NCI-H2081 (cell line): Measurements from ENCODE around the gene NANS.
"Not testable (repeated sequence)": the region's sequence is repeated elsewhere in the genome, so short reads cannot be mapped to it uniquely, and the experiment has no call there.

Source experiments
- DNase-seq, 2 experiments: peaks; one replicate each; lab custom pipeline; 2025; lab: John Stamatoyannopoulos, UW

Gene NANS

DNA sequence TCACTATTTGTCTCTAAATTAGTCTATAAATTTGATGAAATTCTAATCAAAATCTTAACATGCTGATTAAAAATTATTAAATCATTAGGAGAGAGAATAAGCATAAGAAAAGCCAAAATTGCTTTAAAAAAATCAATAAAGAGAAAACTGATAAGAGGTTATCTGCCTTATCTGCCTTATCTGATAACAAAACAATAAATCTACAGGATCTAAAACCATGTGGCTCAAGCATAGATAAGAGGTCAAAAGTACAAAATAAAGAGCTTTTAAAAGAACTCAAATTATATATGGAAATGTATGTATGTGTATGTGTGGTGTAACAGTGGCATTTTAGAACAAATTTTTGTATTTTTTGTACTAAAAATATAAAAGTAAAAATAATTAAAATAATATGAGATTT is 43.9 kb downstream of the NANS start:
- no peak for DNase-seq

DNA sequence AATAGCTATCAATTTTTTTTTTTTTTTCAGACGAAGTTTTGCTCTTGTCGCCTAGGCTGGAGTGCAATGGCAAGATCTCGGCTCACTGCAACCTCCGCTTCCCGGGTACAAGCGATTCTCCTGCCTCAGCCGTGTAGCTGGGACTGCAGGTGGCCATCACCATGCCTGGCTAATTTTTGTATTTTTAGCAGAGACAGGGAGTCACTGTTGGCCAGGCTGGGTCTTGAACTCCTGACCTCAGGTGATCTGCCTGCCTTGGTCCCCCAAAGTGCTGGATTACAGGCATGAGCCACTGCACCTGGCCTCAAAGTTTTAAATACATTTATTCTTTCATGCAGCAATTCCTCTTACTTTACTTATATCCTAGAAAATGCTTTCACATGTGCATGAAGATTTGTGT is 44.9 kb downstream of the NANS start:
- no peak for DNase-seq

DNA sequence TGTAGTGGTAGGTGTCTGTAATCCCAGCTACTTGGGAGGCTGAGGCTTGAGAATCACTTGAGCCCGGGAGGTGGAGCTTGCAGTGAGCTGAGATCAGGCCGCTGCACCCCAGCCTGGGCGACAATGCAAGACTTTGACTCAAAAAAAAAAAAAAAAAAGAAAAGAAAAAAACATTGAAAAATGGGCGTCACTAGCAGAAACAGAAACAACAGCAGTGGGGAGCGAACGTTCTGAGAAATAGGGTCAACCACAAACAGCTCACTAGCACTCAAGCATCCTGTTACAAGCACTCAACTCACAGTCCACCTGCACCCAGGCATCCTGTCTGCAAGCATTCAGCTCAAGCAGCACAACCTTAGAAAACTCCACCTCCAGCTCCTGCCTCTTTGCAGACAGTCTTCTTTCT is 45.3 kb downstream of the NANS start:
- no peak for DNase-seq

DNA sequence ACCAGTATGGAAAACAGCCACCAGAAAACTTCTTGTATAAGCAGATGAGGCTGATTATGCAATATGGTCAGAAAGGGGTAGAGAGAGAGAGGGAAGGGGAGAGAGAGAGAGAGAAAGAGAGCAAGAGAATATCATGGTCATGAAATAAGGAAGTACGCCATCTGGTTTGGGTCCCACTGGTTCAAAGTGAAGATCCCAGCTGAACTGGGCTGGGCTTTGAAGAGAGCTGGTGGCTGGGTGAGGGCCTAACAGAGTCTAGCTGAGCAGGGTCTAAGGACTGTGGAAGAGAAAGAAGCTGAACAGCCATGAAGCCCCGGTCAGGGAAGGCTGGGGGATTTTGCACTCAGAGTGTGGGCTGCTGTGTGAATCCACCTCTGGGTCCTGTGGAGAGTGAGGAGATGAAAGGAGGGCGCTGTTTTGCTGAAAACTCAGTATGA is 47.9 kb downstream of the NANS start:
- no peak for DNase-seq

DNA sequence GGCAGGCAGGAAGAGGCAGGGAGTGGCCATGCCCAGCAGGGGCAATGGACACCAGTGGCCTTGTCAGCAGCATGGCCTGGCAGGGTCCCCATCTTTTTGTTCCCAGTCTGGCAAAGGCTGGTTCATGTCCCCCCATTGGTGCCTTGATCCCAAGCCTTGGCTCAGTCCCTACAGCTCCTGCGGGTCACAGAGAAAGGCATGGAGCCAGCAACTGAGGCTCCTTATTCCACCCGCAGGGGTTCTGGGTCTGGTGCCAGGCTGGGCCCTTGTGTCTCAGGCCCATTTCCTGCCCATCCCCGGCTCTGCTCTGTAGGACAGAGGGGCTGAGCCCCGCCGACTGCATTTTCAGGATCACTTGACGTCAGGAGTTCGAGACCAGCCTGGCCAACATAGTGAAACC is 48.5 kb downstream of the NANS start:
- DNase-seq, result no peak

DNA sequence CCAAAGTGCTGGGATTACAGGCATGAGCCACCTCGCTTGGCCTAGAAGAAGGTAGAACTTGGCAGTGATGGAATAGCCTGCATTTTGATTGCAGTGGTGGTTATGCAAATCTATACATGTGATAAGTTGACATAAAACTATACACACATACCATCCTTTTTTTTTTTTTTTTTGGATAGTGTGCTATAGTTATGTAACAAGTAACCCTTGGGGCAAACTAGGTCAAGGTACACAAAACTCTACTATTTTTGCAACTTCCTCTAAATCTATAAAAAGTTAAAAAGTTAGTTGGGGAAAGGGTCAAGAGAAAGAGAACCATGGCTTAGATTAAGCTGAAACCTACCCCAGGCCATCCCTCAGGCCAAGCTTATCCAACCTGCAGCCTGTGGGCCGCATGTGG is 51.4 kb downstream of the NANS start:
- no peak for DNase-seq

DNA sequence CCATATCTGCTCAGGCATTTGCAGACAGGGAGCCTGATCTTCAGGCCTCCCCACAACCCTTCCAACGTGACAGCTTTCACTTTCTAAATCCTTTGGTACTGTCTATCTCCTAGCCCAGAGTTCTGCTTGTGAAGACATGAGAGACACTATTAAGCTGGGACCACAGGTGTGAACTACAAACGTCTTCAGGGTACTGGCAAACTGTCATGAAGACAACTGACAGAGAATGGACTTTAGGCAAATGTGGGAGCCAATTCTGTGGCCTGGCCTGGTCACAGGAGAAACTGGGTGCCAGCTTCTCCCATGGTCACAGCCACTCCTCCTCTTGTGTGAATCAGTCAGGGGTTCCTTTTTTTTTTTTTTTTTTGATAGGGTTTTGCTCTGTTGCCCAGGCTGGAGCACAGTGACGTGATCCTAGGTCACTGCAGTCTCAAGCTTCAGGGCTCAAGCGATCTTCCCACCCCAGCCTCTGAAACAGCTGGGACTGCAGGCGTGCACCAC is 52.0 kb downstream of the NANS start:
- no peak for DNase-seq

DNA sequence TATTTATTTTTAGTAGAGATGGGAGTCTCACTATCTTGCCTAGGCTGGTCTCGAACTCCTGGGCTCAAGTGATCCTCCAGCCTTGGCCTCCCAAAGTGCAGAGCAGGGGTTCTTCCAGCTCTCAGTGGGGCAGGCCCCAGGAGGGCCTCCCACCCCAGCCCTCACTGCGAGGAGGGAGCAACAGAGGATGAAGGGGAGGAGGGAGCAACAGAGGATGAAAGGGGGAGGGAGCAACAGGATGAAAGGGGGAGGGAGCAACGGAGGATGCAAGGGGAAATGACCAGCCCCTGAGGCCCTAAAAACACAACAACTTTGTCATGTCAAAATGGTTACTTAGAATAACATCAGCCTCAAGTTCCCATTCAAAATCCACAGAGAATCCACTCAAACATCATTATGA is 52.5 kb downstream of the NANS start:
- no peak for DNase-seq

DNA sequence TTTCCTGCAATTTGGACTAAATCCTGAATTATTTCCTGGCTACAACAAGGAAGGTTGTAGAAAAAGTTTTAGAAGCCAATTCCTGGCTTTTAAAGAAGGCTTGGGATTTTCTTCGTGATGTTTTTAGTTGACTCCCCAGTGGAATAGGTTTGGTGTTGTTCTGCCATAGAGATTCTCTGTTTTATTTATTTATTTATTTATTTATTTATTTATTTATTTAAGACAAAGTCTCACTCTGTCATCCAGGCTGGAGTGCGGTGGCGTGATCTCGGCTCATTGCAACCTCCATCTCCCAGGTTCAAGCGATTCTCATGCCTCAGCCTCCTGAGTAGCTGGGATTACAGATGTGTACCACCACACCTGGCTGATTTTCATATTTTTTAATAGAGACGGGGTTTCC is 60.6 kb downstream of the NANS start:
- DNase-seq, result not testable (repeated sequence)

DNA sequence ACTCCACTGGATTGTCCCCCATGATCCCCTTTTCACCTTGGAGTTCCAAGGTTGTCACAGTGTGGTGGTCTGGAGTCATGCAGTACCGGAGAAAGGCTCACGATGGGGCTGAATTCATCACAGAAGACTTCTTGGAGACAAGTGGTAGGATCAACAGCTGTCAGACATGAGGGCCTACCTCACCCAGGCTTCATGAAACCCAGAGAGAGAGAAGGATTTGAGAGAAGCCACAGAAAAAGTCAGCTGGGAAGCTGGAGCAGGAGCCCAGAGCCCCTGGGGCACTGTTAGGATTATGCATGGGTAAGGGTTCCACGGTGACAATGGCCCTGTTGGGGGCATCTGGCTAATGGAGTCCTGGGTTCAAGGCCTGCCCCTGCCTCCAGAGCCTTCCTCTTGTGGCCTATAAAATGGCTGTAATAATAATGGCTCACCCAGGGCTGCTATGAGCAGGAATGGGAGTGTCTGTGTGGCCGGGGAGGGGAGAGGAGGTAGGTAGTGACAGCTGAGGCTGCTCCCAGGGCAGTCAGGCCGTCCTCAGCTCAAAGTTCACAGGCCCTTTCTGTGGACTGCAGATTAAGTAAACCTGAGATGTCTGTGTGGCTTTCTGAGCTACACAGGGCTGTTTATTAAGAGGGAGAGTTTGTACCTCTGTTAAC is 61.6 kb downstream of the NANS start:
- no peak for DNase-seq

DNA sequence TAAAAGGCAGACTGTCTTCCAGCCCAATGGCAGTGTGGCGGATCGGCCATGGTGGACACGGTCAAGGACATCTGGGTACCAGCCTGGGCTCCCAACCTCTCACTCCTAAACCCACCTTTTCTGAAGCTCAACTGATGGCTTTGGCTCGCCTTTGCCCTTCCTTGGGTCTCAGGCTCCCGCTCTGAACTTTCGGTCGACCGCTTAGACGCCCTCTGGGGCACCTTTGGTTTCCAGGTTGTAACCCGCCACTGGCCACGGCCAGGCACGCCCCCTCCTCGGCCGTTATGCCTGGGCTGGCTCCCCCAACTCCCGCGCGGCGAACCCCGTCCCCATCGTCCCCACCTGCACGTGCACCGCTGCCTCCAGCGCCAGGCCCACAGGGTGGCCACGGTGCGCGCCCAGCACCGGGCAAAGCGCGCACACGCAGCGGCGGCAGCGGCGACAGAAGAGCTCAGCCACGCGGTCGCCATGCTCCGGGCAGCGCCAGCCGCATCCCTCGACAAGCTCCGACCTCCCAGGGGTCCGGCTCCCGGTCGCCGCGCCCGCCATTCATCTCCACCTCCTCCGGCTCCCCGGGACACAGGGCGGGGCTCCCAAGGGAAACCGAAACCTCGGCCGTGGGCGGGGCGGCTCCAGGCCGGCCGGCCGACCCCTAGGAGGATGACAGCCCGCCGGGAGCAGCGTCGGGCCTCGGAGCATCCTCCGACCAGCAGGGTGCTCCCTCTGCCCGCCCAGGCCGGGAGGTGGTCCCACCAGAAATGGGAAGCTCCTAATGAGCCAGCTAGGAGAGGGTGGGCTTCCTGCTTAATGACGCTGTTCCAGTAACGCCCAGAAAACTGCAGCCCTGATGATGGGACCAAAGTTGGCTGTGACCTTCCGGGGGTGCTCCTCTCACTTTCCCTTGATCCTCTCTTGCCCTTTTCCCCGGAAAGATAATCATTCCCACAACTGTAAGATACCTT is 62.4 kb downstream of the NANS start, which contains the start of gene TRIM14:
Gene TRIM14, minus strand, starts transcription at position 583 of the 962 bp plus-strand sequence. Its CDS starts 34 bp downstream, at position 549.
- peak; percentile 27 to 28 for DNase-seq

DNA sequence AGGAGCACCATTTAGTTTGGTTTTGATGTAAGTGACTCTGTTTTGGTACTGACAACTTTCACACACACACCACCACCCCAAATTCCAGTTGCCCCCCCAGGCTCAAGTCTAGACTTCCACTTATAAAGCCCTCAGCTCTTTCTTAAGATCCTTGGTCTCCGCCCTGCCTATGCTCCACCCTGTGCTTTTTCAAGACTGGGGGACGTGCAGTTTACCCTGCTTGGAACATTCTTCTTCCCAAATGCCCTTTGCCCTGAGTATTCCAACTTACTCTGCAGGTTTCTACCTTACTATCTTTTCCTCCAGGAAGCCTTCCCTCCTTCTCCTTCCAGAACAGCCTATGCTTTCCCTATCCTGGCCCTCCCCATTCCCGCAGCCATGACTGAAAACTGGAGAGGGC is 63.9 kb downstream of the NANS start:
- DNase-seq, result no peak

DNA sequence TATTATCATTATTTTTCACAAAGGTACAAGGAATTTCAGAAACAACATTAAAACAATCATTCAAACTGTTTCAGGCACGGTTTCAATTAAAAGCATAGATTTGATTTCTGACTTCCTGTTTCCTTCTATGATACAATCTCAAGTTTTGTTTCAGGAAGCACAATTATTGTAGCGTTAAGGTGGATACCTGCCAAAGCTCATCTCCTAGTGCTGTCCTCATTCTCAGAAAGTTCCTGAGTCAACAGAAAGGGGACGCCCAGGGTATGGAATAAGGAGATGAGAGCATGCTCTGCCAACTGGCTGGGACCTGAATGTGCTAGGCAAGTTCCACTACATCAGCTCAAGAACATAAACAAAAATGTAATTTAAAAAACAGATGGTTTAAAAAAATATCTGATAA is 64.5 kb downstream of the NANS start:
- DNase-seq, result no peak

DNA sequence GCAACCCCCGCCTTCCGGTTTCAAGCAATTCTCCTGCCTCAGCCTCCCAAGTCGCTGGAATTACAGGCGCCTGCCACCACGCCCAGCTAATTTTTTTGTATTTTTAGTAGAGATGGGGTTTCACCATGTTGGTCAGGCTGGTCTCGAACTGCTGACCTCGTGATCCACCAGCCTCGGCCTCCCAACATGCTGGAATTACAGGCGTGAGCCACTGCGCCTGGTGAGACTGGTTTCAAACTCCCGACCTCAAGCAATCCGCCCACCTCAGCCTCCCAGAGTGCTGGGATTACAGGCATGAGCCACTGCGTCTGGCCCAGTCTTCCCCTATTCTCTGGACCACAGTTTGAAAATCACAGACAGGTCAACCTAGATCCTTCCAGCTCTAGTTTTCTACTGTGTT is 67.6 kb downstream of the NANS start:
- not testable (repeated sequence) for DNase-seq

DNA sequence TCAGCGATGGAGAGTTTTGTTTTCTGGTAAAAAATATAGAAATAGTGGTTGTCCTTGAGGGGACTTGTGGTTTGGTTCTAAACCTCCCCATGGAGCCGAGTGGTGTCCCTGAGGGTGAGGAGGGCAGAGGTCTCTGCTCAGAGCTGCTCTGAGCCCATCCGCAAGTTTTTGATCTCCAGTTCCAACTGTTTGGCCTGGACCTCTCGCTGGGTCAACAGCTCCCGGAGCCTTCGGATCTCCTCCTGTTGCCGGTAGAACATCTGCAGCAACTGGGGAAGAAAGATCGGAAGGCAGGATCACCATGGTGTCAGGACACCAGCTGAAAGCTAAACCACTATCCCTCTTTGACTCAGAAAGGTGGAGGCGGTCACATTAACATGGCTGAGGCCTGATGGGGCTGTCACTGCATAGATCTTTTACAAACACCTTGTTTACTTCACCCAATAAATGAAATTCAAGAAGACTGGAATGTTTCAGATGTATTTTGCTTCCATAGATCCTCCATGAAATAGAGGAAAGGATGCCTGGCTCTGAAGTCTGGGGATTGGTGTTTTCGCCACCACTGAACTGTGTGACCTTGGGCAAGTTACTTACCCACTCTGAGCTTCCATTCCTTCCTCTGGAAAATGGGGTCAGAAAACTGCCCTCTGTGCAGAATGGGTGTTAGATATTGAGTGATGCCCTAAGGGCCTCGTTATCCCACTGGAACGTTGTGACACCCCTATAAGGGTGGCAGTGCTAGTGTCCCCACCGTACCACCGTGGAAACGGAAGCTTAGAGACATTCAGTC is 68.3 kb downstream of the NANS start:
- DNase-seq, result no peak

DNA sequence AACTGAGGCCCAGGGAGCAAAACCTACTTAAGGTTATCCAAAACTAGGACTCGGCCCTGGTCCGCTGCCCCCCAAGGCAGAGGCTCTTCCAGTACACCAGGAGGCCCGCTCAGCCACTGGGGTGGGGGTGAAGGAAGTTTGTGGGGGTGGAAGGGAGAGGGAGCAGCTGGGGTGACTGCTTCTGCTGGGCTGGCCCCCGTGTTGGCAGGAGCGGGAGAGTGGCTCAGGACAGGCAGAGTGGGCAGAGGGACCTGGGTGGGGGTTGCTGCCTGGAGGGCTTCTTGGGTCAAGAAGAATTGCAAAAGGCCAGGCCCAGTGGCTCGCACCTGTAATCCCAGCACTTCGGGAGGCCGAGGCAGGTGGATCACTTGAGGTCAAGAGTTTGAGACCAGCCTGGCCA is 70.7 kb downstream of the NANS start:
- DNase-seq, result no peak

DNA sequence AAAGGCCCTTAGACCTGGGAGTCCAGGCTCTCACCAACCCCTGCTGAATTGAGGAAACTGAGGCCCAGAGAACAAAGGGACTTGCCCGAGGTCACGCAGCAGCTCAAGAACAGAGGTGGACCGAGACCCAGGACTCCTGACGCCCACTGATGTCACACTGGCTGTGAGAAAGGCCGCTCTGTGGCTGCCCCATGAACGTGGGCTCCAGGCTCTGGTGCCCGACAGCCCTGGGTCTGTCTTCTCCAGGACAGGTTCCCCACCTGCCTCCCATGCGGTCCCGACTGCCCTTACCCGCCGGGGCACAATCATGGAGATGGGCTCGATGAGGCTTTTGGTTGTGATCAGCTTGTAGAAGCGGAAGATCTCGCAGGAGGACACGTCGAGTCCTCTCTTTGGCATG is 71.8 kb downstream of the NANS start:
- no peak for DNase-seq

DNA sequence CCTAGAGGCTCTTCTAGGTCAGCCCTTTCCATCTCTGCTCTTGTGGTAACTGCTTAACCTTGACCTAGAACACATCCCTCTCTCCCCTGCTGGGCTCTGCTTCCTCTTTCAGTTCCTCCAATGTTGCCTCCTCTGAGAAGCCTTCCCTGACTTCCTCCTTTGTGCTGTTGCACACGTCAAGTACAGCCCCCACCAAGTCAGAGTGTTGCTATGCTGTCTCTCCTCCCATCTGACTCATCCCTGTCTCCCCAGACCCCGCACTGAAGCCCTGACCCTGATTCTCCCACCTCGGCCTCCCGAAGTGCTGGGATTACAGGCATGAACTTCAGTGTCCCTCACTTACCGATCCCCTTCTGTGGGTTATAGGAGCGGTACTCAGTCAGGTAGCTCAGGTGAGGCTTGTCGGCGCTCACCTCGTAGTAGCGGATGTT is 72.9 kb downstream of the NANS start:
- DNase-seq, result no peak

DNA sequence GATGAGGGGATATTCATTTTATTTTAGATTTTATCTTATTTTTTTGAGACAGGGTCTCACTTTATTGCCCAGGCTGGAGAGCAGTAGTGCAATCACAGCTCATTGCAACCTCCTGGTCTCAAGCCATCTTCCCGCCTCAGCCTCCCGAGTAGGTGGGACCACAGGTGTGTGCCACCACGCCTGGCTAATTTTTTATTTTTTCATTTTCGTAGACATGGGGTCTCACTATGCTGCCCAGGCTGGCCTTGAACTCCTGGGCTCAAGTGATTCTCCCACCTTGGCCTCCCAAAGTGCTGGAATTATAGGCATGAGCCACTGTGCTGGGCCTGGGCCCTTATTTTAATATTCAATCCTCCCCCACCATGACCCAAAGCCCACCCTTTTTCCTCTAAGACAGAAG is 73.5 kb downstream of the NANS start:
- DNase-seq, result not testable (repeated sequence)

DNA sequence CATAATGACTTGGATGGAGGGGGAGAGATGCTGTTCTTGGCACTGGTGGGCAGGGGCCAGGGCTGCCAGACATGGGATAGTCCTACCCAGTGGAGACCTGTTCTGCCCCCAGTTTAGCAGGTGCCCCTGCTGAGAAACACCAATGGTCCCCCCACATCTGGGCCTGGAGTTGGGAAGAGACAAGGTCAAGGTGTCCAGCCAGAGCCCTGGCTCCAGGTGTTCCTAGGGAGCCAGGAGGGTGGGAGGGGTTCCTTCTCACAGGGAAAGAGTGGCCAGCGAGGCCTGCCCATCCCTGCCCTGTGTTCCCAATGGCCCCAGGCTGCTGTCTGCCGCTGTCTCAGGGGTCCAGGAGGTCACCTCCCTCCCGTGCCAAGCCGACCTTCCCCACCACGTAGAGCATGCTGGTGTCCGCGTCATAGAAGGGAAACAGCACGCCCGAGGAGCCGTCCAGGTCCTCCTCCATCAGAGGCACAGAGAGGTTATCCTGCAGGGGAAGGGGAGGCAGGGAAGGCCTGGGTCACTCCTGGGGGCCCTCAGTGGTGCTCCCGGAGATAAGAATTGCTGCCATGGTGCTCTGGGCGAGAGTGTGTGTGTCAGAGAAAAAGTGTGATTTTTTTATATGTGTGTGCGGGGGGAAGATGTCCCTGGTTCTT is 74.2 kb downstream of the NANS start:
- DNase-seq, result no peak

DNA sequence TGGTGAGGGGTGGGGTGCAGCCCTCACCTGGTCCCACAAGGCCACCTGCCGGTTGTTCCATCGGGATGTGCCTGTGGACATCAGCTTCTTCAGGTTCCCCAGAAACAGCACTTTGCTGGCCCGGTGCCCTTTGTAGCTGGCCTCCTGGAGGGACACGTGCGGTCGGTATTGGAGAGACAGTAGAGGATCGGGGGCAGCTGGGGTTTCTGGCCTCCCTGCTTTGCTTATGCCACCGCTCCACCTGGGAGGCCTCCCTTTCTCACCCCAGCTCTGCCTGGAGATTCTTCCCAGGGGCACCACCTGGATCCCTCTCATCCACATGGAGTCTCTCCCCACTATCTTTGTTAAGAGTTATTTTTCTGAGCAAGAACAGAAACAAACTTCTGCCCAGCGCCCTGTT is 75.6 kb downstream of the NANS start:
- no peak for DNase-seq
